Measurements from ENCODE around the gene ZBTB12.
"Not testable (repeated sequence)": the region's sequence is repeated elsewhere in the genome, so short reads cannot be mapped to it uniquely, and the experiment has no call there.

ZBTB12 gene

GRCh38 chr6:31861150-31861549 is 40.7 kb downstream of the ZBTB12 start:
- Mint-ChIP-seq H3K4me1 (peaks cover 28% of the 10 kb centered on the region), H3K27me3 (no peaks in the 10 kb centered on the region), H3K36me3 (peaks cover 36% of the 10 kb centered on the region), H3K4me3 (peak overlapping the region; percentile 96), H3K27ac (peak overlapping the region; percentile 91), H3K9me3 (no peaks in the 10 kb centered on the region)
- no peak for ATAC-seq

- ATAC-seq, result no peak
These were observed 41.5 kb downstream of the ZBTB12 start for GRCh38 chr6:31860349-31860748.

GRCh38 chr6:31859923-31860322 is 42.0 kb downstream of the ZBTB12 start:
- Mint-ChIP-seq H3K4me1 (peaks cover 28% of the 10 kb centered on the region), H3K4me3 (no peak overlapping the region), H3K36me3 (peaks cover 36% of the 10 kb centered on the region), H3K27ac (no peak overlapping the region), H3K27me3 (no peaks in the 10 kb centered on the region), H3K9me3 (no peaks in the 10 kb centered on the region)
- no peak for ATAC-seq

More at GRCh38 chr6:31860349-31860748, 41.5 kb downstream of the ZBTB12 start:
- no peak overlapping the region for H3K4me3 Mint-ChIP-seq
- H3K4me1 Mint-ChIP-seq, result peaks cover 28% of the 10 kb centered on the region
- H3K27ac Mint-ChIP-seq, result no peak overlapping the region
- no peaks in the 10 kb centered on the region for H3K27me3 Mint-ChIP-seq
- H3K9me3 Mint-ChIP-seq, result no peaks in the 10 kb centered on the region
- peaks cover 36% of the 10 kb centered on the region for H3K36me3 Mint-ChIP-seq

GRCh38 chr6:31858707-31859106 is 43.2 kb downstream of the ZBTB12 start:
- Mint-ChIP-seq H3K36me3 (peaks cover 36% of the 10 kb centered on the region), H3K27ac (no peak overlapping the region), H3K4me3 (no peak overlapping the region), H3K27me3 (no peaks in the 10 kb centered on the region), H3K9me3 (no peaks in the 10 kb centered on the region), H3K4me1 (peaks cover 17% of the 10 kb centered on the region)
- ATAC-seq, result no peak

GRCh38 chr6:31857774-31858173 is 44.1 kb downstream of the ZBTB12 start:
- not testable (repeated sequence) for H3K4me3 Mint-ChIP-seq, H3K9me3 Mint-ChIP-seq, H3K27me3 Mint-ChIP-seq, H3K27ac Mint-ChIP-seq, ATAC-seq
- peaks cover 13% of the 10 kb centered on the region for H3K4me1 Mint-ChIP-seq
- H3K36me3 Mint-ChIP-seq, result peaks cover 38% of the 10 kb centered on the region

GRCh38 chr6:31851980-31852718 is 49.7 kb downstream of the ZBTB12 start:
- not testable (repeated sequence) for H3K4me1 Mint-ChIP-seq, H3K9me3 Mint-ChIP-seq, H3K27me3 Mint-ChIP-seq, H3K27ac Mint-ChIP-seq, ATAC-seq, H3K4me3 Mint-ChIP-seq
- peaks cover 18% of the 10 kb centered on the region for H3K36me3 Mint-ChIP-seq

GRCh38 chr6:31851485-31851832 is 50.4 kb downstream of the ZBTB12 start:
- Mint-ChIP-seq H3K27me3 (no peaks in the 10 kb centered on the region), H3K27ac (no peak overlapping the region), H3K36me3 (peaks cover 12% of the 10 kb centered on the region), H3K4me1 (no peaks in the 10 kb centered on the region), H3K9me3 (no peaks in the 10 kb centered on the region), H3K4me3 (no peak overlapping the region)
- ATAC-seq, result no peak

GRCh38 chr6:31850765-31851484 is 51.0 kb downstream of the ZBTB12 start:
- H3K27ac Mint-ChIP-seq, result no peak overlapping the region
- H3K9me3 Mint-ChIP-seq, result no peaks in the 10 kb centered on the region
- H3K4me1 Mint-ChIP-seq, result no peaks in the 10 kb centered on the region
- H3K27me3 Mint-ChIP-seq, result no peaks in the 10 kb centered on the region
- no peak overlapping the region for H3K4me3 Mint-ChIP-seq
- peaks cover 12% of the 10 kb centered on the region for H3K36me3 Mint-ChIP-seq
- ATAC-seq, result no peak
